Liver (tissue), 9 donors: ENCODE data around the gene TBRG4. TPM values are rescaled to one million over a fixed set of nuclear protein-coding genes. Genes with fewer than 3 reads are reported as not detected.

Source experiments
- DNase-seq: peaks from one replicate; pipeline ENCODE4 v3.0.0-alpha.2; 2017; ENCODE audit warnings: low spot score
- H3K27ac ChIP-seq, 2 donors: one replicate each; pipeline ENCODE4 v1.7.0; 2013; ENCODE audit warnings: inconsistent platforms in 2 of 2, low read length in 2 of 2, control low read depth in 1 of 2, low read depth in 1 of 2, mild to moderate bottlenecking in 1 of 2
- H3K27me3 ChIP-seq, 4 donors: one replicate each; pipeline versions ENCODE4 v1.6.1 to v1.7.0; 2013; ENCODE audit warnings: low read length in 3 of 4, inconsistent platforms in 1 of 4, mild to moderate bottlenecking in 1 of 4, moderate library complexity in 1 of 4; ENCODE audit not compliant: control insufficient read depth in 4 of 4, insufficient read depth in 4 of 4
- H3K36me3 ChIP-seq, 4 donors: one replicate each; pipeline versions ENCODE4 v1.6.1 to v1.7.0; 2013; ENCODE audit warnings: low read length in 3 of 4, mild to moderate bottlenecking in 3 of 4, low read depth in 1 of 4, moderate library complexity in 1 of 4; ENCODE audit not compliant: control insufficient read depth in 4 of 4, insufficient read depth in 3 of 4
- H3K4me1 ChIP-seq, 4 donors: one replicate each; pipeline versions ENCODE4 v1.6.1 to v1.7.0; 2013; ENCODE audit warnings: low read length in 3 of 4, mild to moderate bottlenecking in 3 of 4, moderate library complexity in 1 of 4; ENCODE audit not compliant: control insufficient read depth in 4 of 4, insufficient read depth in 4 of 4
- H3K4me3 ChIP-seq, 3 donors: one replicate each; pipeline versions ENCODE4 v1.6.1 to v1.7.0; 2013; ENCODE audit warnings: low read length in 3 of 3, control low read depth in 1 of 3, low read depth in 1 of 3, mild to moderate bottlenecking in 1 of 3
- H3K9ac ChIP-seq, 2 donors: one replicate each; pipeline ENCODE4 v1.7.0; 2013; ENCODE audit warnings: low read length in 2 of 2, mild to moderate bottlenecking in 2 of 2, moderate library complexity in 2 of 2, control low read depth in 1 of 2, low read depth in 1 of 2
- H3K9me3 ChIP-seq, 4 donors: one replicate each; pipeline versions ENCODE4 v1.6.1 to v1.7.0; 2013; ENCODE audit warnings: low read length in 3 of 4; ENCODE audit not compliant: control insufficient read depth in 4 of 4
- ATF3 ChIP-seq: IDR thresholded peaks from 2 replicates; pipeline ENCODE4 v1.6.1; 2016; ENCODE audit warnings: antibody characterized with exemption
- CTCF ChIP-seq: fragments of 150-350 bp; IDR thresholded peaks from 2 replicates; pipeline ENCODE4 v1.5.1; 2017; ENCODE audit warnings: improper control_type of control experiment, low read depth, low read length; ENCODE audit not compliant: missing input control
- EGR1 ChIP-seq, 2 donors: IDR thresholded peaks; 2 replicates each; pipeline ENCODE4 v1.6.1; 2016 to 2018; ENCODE audit warnings: antibody characterized with exemption in 2 of 2, low read depth in 2 of 2
- FOXA1 ChIP-seq: IDR thresholded peaks from 2 replicates; pipeline ENCODE4 v1.6.1; 2016; ENCODE audit warnings: antibody characterized with exemption
- FOXA2 ChIP-seq: IDR thresholded peaks from 2 replicates; pipeline ENCODE4 v1.6.1; 2016; ENCODE audit warnings: antibody characterized with exemption
- GABPA ChIP-seq, 2 donors: IDR thresholded peaks in 1 of 2; conservative IDR thresholded peaks in 1 of 2; 2 replicates each; pipeline ENCODE4 v1.6.1; 2016; ENCODE audit warnings: antibody characterized with exemption in 2 of 2, mild to moderate bottlenecking in 1 of 2, moderate library complexity in 1 of 2
- HNF4A ChIP-seq, 2 donors: conservative IDR thresholded peaks; 2 replicates each; pipeline ENCODE4 v1.6.1; 2016; ENCODE audit warnings: antibody characterized with exemption in 2 of 2, mild to moderate bottlenecking in 2 of 2
- HNF4G ChIP-seq: IDR thresholded peaks from 2 replicates; pipeline ENCODE4 v1.6.1; 2016; ENCODE audit warnings: antibody characterized with exemption
- JUND ChIP-seq, 2 donors: IDR thresholded peaks; 2 replicates each; pipeline ENCODE4 v1.6.1; 2016; ENCODE audit warnings: antibody characterized with exemption in 2 of 2
- MAX ChIP-seq: IDR thresholded peaks from 2 replicates; pipeline ENCODE4 v1.6.1; 2016; ENCODE audit warnings: antibody characterized with exemption
- NR2F2 ChIP-seq: IDR thresholded peaks from 2 replicates; pipeline ENCODE4 v1.6.1; 2016; ENCODE audit warnings: antibody characterized with exemption
- RAD21 ChIP-seq, 2 donors: IDR thresholded peaks; 2 replicates each; pipeline ENCODE4 v1.6.1; 2016; ENCODE audit warnings: antibody characterized with exemption in 2 of 2, mild to moderate bottlenecking in 2 of 2
- REST ChIP-seq: IDR thresholded peaks from 2 replicates; pipeline ENCODE4 v1.6.1; 2016; ENCODE audit warnings: antibody characterized with exemption, mild to moderate bottlenecking
- RXRA ChIP-seq, 2 donors: IDR thresholded peaks; 2 replicates each; pipeline ENCODE4 v1.6.1; 2017 to 2018; ENCODE audit warnings: antibody characterized with exemption in 2 of 2, mild to moderate bottlenecking in 1 of 2
- SP1 ChIP-seq: IDR thresholded peaks from 2 replicates; pipeline ENCODE4 v1.6.1; 2018; ENCODE audit warnings: antibody characterized with exemption, mild to moderate bottlenecking
- TAF1 ChIP-seq: conservative IDR thresholded peaks from 2 replicates; pipeline ENCODE4 v1.6.1; 2016; ENCODE audit warnings: antibody characterized with exemption, mild to moderate bottlenecking
- YY1 ChIP-seq: IDR thresholded peaks from 2 replicates; pipeline ENCODE4 v1.6.1; 2016; ENCODE audit warnings: antibody characterized with exemption, mild to moderate bottlenecking
- ZBTB33 ChIP-seq: IDR thresholded peaks from 2 replicates; pipeline ENCODE4 v1.6.1; 2016; ENCODE audit warnings: antibody characterized with exemption
- WGBS: extraction: QIAGEN DNeasy Blood & Tissue Kit; methylation state at CpG from one replicate; pipeline ENCODE4 v1.1.7; 2013; 5-methylcytosine and 5-hydroxymethylcytosine counted together
- polyA plus RNA-seq, 2 donors: library from polyadenylated mRNA; stranded (reverse) in 1 of 2; unstranded in 1 of 2; fragments of 200-250 nt in 1 of 2; fragments of >200 nt in 1 of 2; fragmentation: Nextera tagmentation in 1 of 2; extraction: Ambion mirVana in 1 of 2; gene quantifications; one replicate each; pipeline versions ENCODE4 v1.2.1 to v1.2.3, GENCODE V29; 2013 to 2015
- total RNA-seq, 2 donors: library from RNA; depleted of rRNA; stranded (reverse); fragments of >200 nt; gene quantifications; one replicate each; pipeline ENCODE4 v1.2.3, GENCODE V29; 2014
- donor health status: healthy.
- donor health status: healthy.
- donor health status: healthy.
- donor health status: healthy.
- donor health status: healthy.

Gene TBRG4
- total and polyA plus RNA-seq, 4 donors: 30.3 to 47.6 (median 38.2) TPM

- TF ChIP-seq SP1 (no peak), CTCF (no peak), ZBTB33 (no peak), RXRA (IDR thresholded peaks at IDR 0.05) (no peak), YY1 (no peak)
- no peak for DNase-seq
- no peak overlapping the region for H3K9ac ChIP-seq
Measured at GRCh38 chr7:45098983-45099839, 12.3 kb downstream of the TBRG4 start.

GRCh38 chr7:45092931-45093235 lies 18.6 kb downstream of the TBRG4 start:
- peaks cover 0 to 3% (median 0%) of the 10 kb centered on the region in 4 donors for H3K27me3 ChIP-seq
- no peak overlapping the region for H3K4me3 ChIP-seq
- peaks cover 0 to 3% (median 0%) of the 10 kb centered on the region in 4 donors for H3K4me1 ChIP-seq
- TF ChIP-seq ZBTB33 (no peak), NR2F2 (no peak), GABPA (IDR thresholded peaks at IDR 0.05 in 1 of 2, conservative IDR thresholded peaks at IDR 0.05 in 1 of 2) (no peak), FOXA2 (no peak), TAF1 (no peak), RXRA (IDR thresholded peaks at IDR 0.05) (no peak), REST (no peak), JUND (IDR thresholded peaks at IDR 0.05) (no peak), ATF3 (no peak), HNF4G (no peak), EGR1 (IDR thresholded peaks at IDR 0.05; ENCODE audit: low read depth in 2 of 2) (no peak), FOXA1 (no peak), CTCF (no peak), MAX (no peak), SP1 (no peak), HNF4A (conservative IDR thresholded peaks at IDR 0.05) (no peak), RAD21 (IDR thresholded peaks at IDR 0.05) (no peak), YY1 (no peak)
- no peaks in the 10 kb centered on the region for H3K36me3 ChIP-seq
- H3K9ac ChIP-seq: no peak overlapping the region
- DNase-seq: no peak
- no peak overlapping the region for H3K27ac ChIP-seq
- 77% methylated on average over 3 of the region's 3 CpGs for WGBS
- no peaks in the 10 kb centered on the region for H3K9me3 ChIP-seq

More at GRCh38 chr7:45098983-45099839, 12.3 kb downstream of the TBRG4 start:
- H3K36me3 ChIP-seq: peaks cover 31 to 53% (median 47%) of the 10 kb centered on the region in 4 donors
- 85% methylated on average over 10 of the region's 10 CpGs for whole genome bisulfite sequencing
- H3K4me3 ChIP-seq: no peak overlapping the region
- no peaks in the 10 kb centered on the region for H3K9me3 ChIP-seq
- no peak overlapping the region for H3K27ac ChIP-seq
- H3K27me3 ChIP-seq: no peaks in the 10 kb centered on the region
- H3K4me1 ChIP-seq: no peaks in the 10 kb centered on the region
